Caco-2 (cell line): Measurements from ENCODE around the gene ZXDC. TPM values are rescaled to one million over a fixed set of nuclear protein-coding genes. Genes with fewer than 3 reads are reported as not detected.

Experiments
- BruUV-seq: library from RNA; stranded (reverse); fragments of 400-500 nt; replicated peaks from 2 replicates; lab custom pipeline; 2021; lab: Mats Ljungman, UMichigan
- CTCF ChIA-PET: fragments of 300-600 bp; sonication (Branson Sonifier 250); formaldehyde crosslinking; loops from one replicate; lab custom pipeline; 2022; ENCODE audit warnings: antibody characterized with exemption; lab: Charles Lee
- POLR2A ChIA-PET: fragments of 300-600 bp; sonication (Branson Sonifier 250); formaldehyde crosslinking; loops from one replicate; lab custom pipeline; 2022; ENCODE audit warnings: antibody characterized with exemption; lab: Charles Lee
- DNase-seq, 2 experiments: peaks; one replicate each; pipeline versions ENCODE4 v3.0.0 to v3.0.0-alpha.2; 2020 to 2022
- H3K27me3 ChIP-seq: replicated peaks from 2 replicates; pipeline ENCODE4 v1.6.0; 2011; ENCODE audit warnings: low read length; ENCODE audit not compliant: control insufficient read depth, insufficient read depth
- H3K36me3 ChIP-seq: 2 replicates; pipeline ENCODE4 v1.5.1; 2011; ENCODE audit warnings: low read length; ENCODE audit not compliant: control insufficient read depth, insufficient read depth
- H3K4me1 ChIP-seq: fragments of 250-450 bp; sonication (Bioruptor Pico); 2 replicates; pipeline ENCODE4 v1.5.1; 2020; ENCODE audit warnings: mild to moderate bottlenecking
- H3K4me3 ChIP-seq: 2 replicates; pipeline ENCODE4 v1.5.1; 2011; ENCODE audit warnings: low read depth, mild to moderate bottlenecking, control low read depth, low read length
- H3K9me3 ChIP-seq: fragments of 250-450 bp; sonication (Bioruptor Pico); 2 replicates; pipeline ENCODE4 v1.5.1; 2020; ENCODE audit warnings: mild to moderate bottlenecking, moderate library complexity
- H3K27ac Mint-ChIP-seq: one replicate; pipeline ENCODE4 v1.8.0; 2022; ENCODE audit warnings: mixed read lengths; ENCODE audit not compliant: unreplicated experiment
- H3K27me3 Mint-ChIP-seq: one replicate; pipeline ENCODE4 v1.8.0; 2022; ENCODE audit warnings: mixed read lengths; ENCODE audit not compliant: insufficient read depth, unreplicated experiment
- H3K36me3 Mint-ChIP-seq: one replicate; pipeline ENCODE4 v1.8.0; 2022; ENCODE audit warnings: mild to moderate bottlenecking, mixed read lengths; ENCODE audit not compliant: insufficient read depth, unreplicated experiment
- H3K4me1 Mint-ChIP-seq: one replicate; pipeline ENCODE4 v1.8.0; 2022; ENCODE audit warnings: low read depth, mixed read lengths; ENCODE audit not compliant: unreplicated experiment
- H3K4me3 Mint-ChIP-seq: one replicate; pipeline ENCODE4 v1.8.0; 2022; ENCODE audit warnings: mild to moderate bottlenecking, moderate library complexity, mixed read lengths; ENCODE audit not compliant: unreplicated experiment
- H3K9me3 Mint-ChIP-seq: one replicate; pipeline ENCODE4 v1.8.0; 2022; ENCODE audit warnings: mixed read lengths; ENCODE audit not compliant: unreplicated experiment
- CTCF ChIP-seq, 2 experiments: fragments of 200-600 bp in 1 of 2; IDR thresholded peaks; 1 replicate in 1 of 2; 2 replicates in 1 of 2; pipeline versions ENCODE4 v1.5.1 to v1.8.0; 2011 to 2022; ENCODE audit warnings: antibody characterized with exemption in 1 of 2, control low read depth in 1 of 2, inconsistent platforms in 1 of 2, low read depth in 1 of 2, low read length in 1 of 2, mild to moderate bottlenecking in 1 of 2, moderate library complexity in 1 of 2; ENCODE audit not compliant: insufficient read depth in 1 of 2, severe bottlenecking in 1 of 2, unreplicated experiment in 1 of 2
- intact Hi-C: fragments of 100-400 bp; cut with micrococcal nuclease; formaldehyde crosslinking; loops from one replicate; pipeline ENCODE4 v1.10.0; 2022; ENCODE audit not compliant: unreplicated experiment
- total RNA-seq: library from RNA; stranded (reverse); gene quantifications from 2 replicates; pipeline ENCODE4 v1.2.3, GENCODE V29; 2022

Gene ZXDC
- total RNA-seq, 1 experiment from 2014 or later = 28.7 TPM

- H3K9me3 Mint-ChIP-seq = no peaks in the 10 kb centered on the region
- H3K27ac Mint-ChIP-seq = no peak within 1 kb of the TSS
- peaks cover 5% of the 10 kb centered on the region for H3K4me1 Mint-ChIP-seq
- Histone ChIP-seq H3K27me3 (no peaks in the 10 kb centered on the region; the same call in 1 of the 2 replicates), H3K4me1 (no peaks in the 10 kb centered on the region), H3K4me3 (no peak within 1 kb of the TSS), H3K36me3 (no peaks in the 10 kb centered on the region), H3K9me3 (no peaks in the 10 kb centered on the region)
- no peak for TF ChIP-seq CTCF (IDR thresholded peaks at IDR 0.05; ENCODE audit: insufficient read depth in 1 of 2, low read depth in 1 of 2, low read length in 1 of 2, severe bottlenecking in 1 of 2, unreplicated experiment in 1 of 2)
- H3K36me3 Mint-ChIP-seq = no peaks in the 10 kb centered on the region
- no peak within 1 kb of the TSS for H3K4me3 Mint-ChIP-seq
- ChIA-PET CTCF (no interaction called here), POLR2A (no interaction called here)
- DNase-seq = no peak
- intact Hi-C loops = no loop called here
- H3K27me3 Mint-ChIP-seq = peaks cover 9% of the 10 kb centered on the region
- BruUV-seq = no TSS peak
Observed at GRCh38 chr3:126394179-126394976, 81.3 kb downstream of the ZXDC start, which contains the start of gene CFAP100. CFAP100 (plus strand) TSS chr3:126394909; CDS start chr3:126396001, 1,092 bp downstream.

- Mint-ChIP-seq H3K9me3 (no peaks in the 10 kb centered on the region), H3K4me1 (peaks cover 6% of the 10 kb centered on the region), H3K4me3 (no peak overlapping the region), H3K27ac (no peak overlapping the region), H3K36me3 (no peaks in the 10 kb centered on the region), H3K27me3 (peaks cover 9% of the 10 kb centered on the region)
- no peaks in the 10 kb centered on the region; the same call in 1 of the 2 replicates for H3K27me3 ChIP-seq
- no peak for TF ChIP-seq CTCF (IDR thresholded peaks at IDR 0.05; ENCODE audit: insufficient read depth in 1 of 2, low read depth in 1 of 2, low read length in 1 of 2, severe bottlenecking in 1 of 2, unreplicated experiment in 1 of 2)
- no peaks in the 10 kb centered on the region for H3K36me3 ChIP-seq
- H3K9me3 ChIP-seq = no peaks in the 10 kb centered on the region
- no peak for DNase-seq
- H3K4me3 ChIP-seq = no peak overlapping the region
- intact Hi-C loops = no loop called here
- ChIA-PET CTCF (interaction anchor here (0.6 kb wide), 1 partner anchor 9 kb away, joined by 3 read pairs; no protein-coding TSS in a partner anchor), POLR2A (no interaction called here)
- no TSS peak for BruUV-seq
- H3K4me1 ChIP-seq = no peaks in the 10 kb centered on the region
Observed at GRCh38 chr3:126393563-126393962, 82.1 kb downstream of the ZXDC start.

GRCh38 chr3:126392246-126392645 is 83.4 kb downstream of the ZXDC start:
- H3K27me3 Mint-ChIP-seq = peaks cover 9% of the 10 kb centered on the region
- peaks cover 6% of the 10 kb centered on the region for H3K4me1 Mint-ChIP-seq
- intact Hi-C loops = no loop called here
- no peak for DNase-seq
- no peaks in the 10 kb centered on the region for H3K36me3 Mint-ChIP-seq
- no peak for TF ChIP-seq CTCF (IDR thresholded peaks at IDR 0.05; ENCODE audit: insufficient read depth in 1 of 2, low read depth in 1 of 2, low read length in 1 of 2, severe bottlenecking in 1 of 2, unreplicated experiment in 1 of 2)
- no peaks in the 10 kb centered on the region for H3K9me3 ChIP-seq
- no peaks in the 10 kb centered on the region for H3K9me3 Mint-ChIP-seq
- H3K4me1 ChIP-seq = no peaks in the 10 kb centered on the region
- H3K4me3 Mint-ChIP-seq = no peak overlapping the region
- no peaks in the 10 kb centered on the region; the same call in 1 of the 2 replicates for H3K27me3 ChIP-seq
- H3K4me3 ChIP-seq = no peak overlapping the region
- H3K27ac Mint-ChIP-seq = no peak overlapping the region
- ChIA-PET POLR2A (no interaction called here), CTCF (no interaction called here)
- BruUV-seq = no TSS peak
- no peaks in the 10 kb centered on the region for H3K36me3 ChIP-seq
